Esophagus squamous epithelium (tissue), 5 donors: ENCODE results near the gene OBSCN. TPM values are rescaled to one million over a fixed set of nuclear protein-coding genes. Genes with fewer than 3 reads are reported as not detected.

Experiments
- DNase-seq: peaks from one replicate; lab custom pipeline; 2025; lab: John Stamatoyannopoulos, UW
- H3K27ac ChIP-seq, 4 donors: fragments of 200-600 bp; sonication (generic); one replicate each; pipeline ENCODE4 v1.5.1; 2016 to 2019; ENCODE audit warnings: mild to moderate bottlenecking in 1 of 4
- H3K27me3 ChIP-seq, 4 donors: fragments of 200-600 bp; sonication (generic); 1 replicate in 3 of 4; 2 replicates in 1 of 4; pipeline versions ENCODE4 v1.5.1 to v1.6.0; 2017 to 2021; ENCODE audit warnings: antibody characterized with exemption in 1 of 4
- H3K36me3 ChIP-seq, 3 donors: fragments of 200-600 bp; sonication (generic); one replicate each; pipeline ENCODE4 v1.5.1; 2016 to 2019
- H3K4me1 ChIP-seq, 3 donors: fragments of 200-600 bp; sonication (generic); one replicate each; pipeline ENCODE4 v1.5.1; 2017 to 2019
- H3K4me3 ChIP-seq, 4 donors: fragments of 200-600 bp; sonication (generic); 1 replicate in 3 of 4; 2 replicates in 1 of 4; pipeline ENCODE4 v1.5.1; 2016 to 2019; ENCODE audit warnings: mild to moderate bottlenecking in 2 of 4, moderate library complexity in 1 of 4
- H3K9me3 ChIP-seq, 3 donors: fragments of 200-600 bp; sonication (generic); one replicate each; pipeline ENCODE4 v1.5.1; 2016 to 2019
- POLR2A ChIP-seq, 4 donors: fragments of 450-650 bp; IDR thresholded peaks; one replicate each; pipeline ENCODE4 v1.6.1; 2017; ENCODE audit warnings: antibody characterized with exemption in 4 of 4, mild to moderate bottlenecking in 4 of 4, moderate library complexity in 3 of 4
- WGBS, 2 donors: methylation state at CpG; one replicate each; pipeline ENCODE4 v1.1.5; 2018; 5-methylcytosine and 5-hydroxymethylcytosine counted together
- intact Hi-C: fragments of 100-400 bp; cut with DNase I; formaldehyde crosslinking; loops from one replicate; pipeline ENCODE4 v1.15.0; 2022
- total RNA-seq, 4 donors: library from RNA; depleted of rRNA; stranded (reverse); fragments of >200 nt; gene quantifications; one replicate each; pipeline ENCODE4 v1.1.0, GENCODE V29; 2016
- TF ChIP-seq, protein P1 (sequence below), 6 experiments: fragments of 450-650 bp in 4 of 6; fragments of 200-600 bp in 2 of 6; sonication (generic) in 2 of 6; IDR thresholded peaks; one replicate each; pipeline ENCODE4 v1.5.1; 2016 to 2019; ENCODE audit warnings: antibody characterized with exemption in 6 of 6, mild to moderate bottlenecking in 4 of 6, moderate library complexity in 4 of 6
- donor health status: DM: yes; HTN: yes; CAD: no.

The OBSCN gene
- total RNA-seq, 4 donors from 2014 or later = 4.0 to 53.2 (median 13.8) TPM

DNA sequence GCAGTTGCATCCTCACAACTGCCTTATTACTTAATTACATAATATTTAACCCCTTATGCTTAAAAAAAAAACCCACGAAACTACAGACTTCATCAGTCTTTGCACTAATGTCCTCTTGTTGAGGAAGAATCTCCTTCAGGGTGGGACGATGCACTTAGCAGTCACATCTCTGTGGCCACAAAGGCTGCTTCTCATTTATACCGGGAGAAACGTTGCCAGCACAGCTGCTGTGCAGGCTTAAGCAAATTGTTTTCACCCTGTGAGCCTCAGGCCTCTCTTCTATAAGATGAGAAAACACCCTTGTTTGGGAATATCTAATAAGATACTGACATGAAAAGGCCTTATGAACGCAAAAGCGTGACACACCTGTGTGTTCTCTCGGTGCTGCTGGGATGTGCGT is 2.9 kb upstream of the OBSCN start:
- WGBS, 2 donors = 24 to 43% methylated on average over 8 of the region's 8 CpGs
- no peak overlapping the region for H3K27ac ChIP-seq

GRCh38 chr1:228205526-228206436 is 2.1 kb upstream of the OBSCN start:
- Histone ChIP-seq H3K4me3 (no peak overlapping the region), H3K9me3 (no peaks in the 10 kb centered on the region), H3K4me1 (peaks cover 0 to 24% (median 0%) of the 10 kb centered on the region in 3 donors), H3K27ac (no peak overlapping the region), H3K27me3 (peaks cover 0 to 39% (median 0%) of the 10 kb centered on the region in 4 donors), H3K36me3 (no peaks in the 10 kb centered on the region)
- no peak for DNase-seq
- WGBS, 2 donors = 32 to 60% methylated on average over 4 to 11 of the region's 15 CpGs
- intact Hi-C loops = no loop called here
- TF ChIP-seq, protein P1, sequence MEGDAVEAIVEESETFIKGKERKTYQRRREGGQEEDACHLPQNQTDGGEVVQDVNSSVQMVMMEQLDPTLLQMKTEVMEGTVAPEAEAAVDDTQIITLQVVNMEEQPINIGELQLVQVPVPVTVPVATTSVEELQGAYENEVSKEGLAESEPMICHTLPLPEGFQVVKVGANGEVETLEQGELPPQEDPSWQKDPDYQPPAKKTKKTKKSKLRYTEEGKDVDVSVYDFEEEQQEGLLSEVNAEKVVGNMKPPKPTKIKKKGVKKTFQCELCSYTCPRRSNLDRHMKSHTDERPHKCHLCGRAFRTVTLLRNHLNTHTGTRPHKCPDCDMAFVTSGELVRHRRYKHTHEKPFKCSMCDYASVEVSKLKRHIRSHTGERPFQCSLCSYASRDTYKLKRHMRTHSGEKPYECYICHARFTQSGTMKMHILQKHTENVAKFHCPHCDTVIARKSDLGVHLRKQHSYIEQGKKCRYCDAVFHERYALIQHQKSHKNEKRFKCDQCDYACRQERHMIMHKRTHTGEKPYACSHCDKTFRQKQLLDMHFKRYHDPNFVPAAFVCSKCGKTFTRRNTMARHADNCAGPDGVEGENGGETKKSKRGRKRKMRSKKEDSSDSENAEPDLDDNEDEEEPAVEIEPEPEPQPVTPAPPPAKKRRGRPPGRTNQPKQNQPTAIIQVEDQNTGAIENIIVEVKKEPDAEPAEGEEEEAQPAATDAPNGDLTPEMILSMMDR (IDR thresholded peaks at IDR 0.05) = no peak
- TF ChIP-seq POLR2A (IDR thresholded peaks at IDR 0.05) = no peak

More for the DNA sequence above, 2.9 kb upstream of the OBSCN start:
- no peak overlapping the region for H3K4me3 ChIP-seq
- H3K4me1 ChIP-seq = peaks cover 0 to 18% (median 0%) of the 10 kb centered on the region in 3 donors
- peaks cover 0 to 7% (median 1%) of the 10 kb centered on the region in 3 donors for H3K9me3 ChIP-seq
- no peaks in the 10 kb centered on the region for H3K36me3 ChIP-seq
- intact Hi-C loops = no loop called here
- DNase-seq = no peak
- TF ChIP-seq POLR2A (IDR thresholded peaks at IDR 0.05) = no peak
- TF ChIP-seq, protein P1 (IDR thresholded peaks at IDR 0.05) = no peak
- H3K27me3 ChIP-seq = peaks cover 0 to 39% (median 0%) of the 10 kb centered on the region in 4 donors

DNA sequence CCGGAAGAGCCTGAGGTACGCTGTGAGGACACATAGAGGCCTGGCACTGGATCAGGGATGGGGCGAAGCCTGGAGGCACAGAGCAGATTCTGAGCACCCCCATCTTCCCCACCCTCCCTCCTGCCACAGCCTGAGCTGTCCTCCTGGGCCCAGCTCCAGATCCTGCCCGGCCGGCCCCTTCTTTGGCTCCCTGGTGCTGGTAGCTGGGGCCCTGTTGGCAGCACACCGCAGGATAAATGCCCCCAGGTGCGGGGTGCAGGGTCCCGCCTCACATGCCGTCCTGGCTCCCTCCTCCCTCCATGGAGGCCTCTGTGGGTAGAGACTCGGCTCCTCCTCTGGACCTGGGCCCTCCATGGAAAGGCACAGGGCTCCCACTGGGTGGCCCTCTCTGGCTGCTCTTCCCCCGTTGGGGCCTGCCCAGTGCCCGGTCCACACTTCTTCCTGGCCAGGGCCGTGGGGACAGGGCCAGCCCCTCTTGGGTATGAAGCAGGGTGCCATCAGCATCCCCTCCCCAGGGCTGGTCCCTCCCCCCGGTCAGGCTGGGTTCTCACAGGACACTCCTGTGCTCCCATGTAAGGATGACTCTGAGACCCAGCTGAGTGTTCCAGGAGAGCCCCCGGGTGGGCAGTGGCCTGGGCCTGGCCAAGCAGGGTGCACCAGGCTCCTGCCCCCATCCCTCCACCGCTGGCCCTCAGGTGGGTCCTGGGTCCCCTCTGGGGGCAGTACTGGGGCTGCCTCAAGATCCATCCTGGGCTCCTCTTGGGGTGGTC is 1.1 kb upstream of the OBSCN start:
- H3K27ac ChIP-seq = no peak overlapping the region
- H3K27me3 ChIP-seq = peaks cover 0 to 44% (median 0%) of the 10 kb centered on the region in 4 donors

DNA sequence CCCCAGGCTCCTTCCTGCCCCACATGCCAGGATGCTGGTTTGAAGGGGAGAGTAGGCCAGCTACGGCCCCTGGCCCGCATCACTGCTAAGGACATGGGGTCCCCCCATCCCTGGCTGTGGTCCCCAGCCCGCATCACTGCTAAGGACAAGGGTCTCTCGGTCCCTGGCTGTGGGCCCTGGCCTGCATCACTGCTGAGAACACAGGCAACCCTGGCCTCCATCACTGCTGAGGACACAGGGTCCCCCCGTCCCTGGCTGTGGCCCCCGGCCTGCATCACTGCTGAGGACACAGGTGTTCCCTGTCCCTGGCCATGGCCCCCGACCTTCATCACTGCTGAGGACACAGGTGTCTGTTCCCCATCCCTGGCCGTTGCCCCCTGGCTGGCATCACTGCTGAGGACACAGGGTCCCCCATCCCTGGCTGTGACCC is 448 bp upstream of the OBSCN start:
- DNase-seq = no peak
- intact Hi-C loops = no loop called here
- Histone ChIP-seq H3K4me3 (no peak overlapping the region), H3K4me1 (peaks cover 0 to 26% (median 0%) of the 10 kb centered on the region in 3 donors), H3K27ac (no peak overlapping the region), H3K9me3 (no peaks in the 10 kb centered on the region), H3K27me3 (peaks cover 0 to 50% (median 0%) of the 10 kb centered on the region in 4 donors), H3K36me3 (no peaks in the 10 kb centered on the region)
- TF ChIP-seq, protein P1 (IDR thresholded peaks at IDR 0.05) = no peak
- WGBS, 2 donors = 80 to 100% methylated on average over 1 of the region's 8 CpGs

More for the DNA sequence above, 1.1 kb upstream of the OBSCN start:
- TF ChIP-seq, protein P1 (IDR thresholded peaks at IDR 0.05) = no peak
- no peak for TF ChIP-seq POLR2A (IDR thresholded peaks at IDR 0.05)
- H3K36me3 ChIP-seq = no peaks in the 10 kb centered on the region
- no peaks in the 10 kb centered on the region for H3K9me3 ChIP-seq
- peaks cover 0 to 24% (median 0%) of the 10 kb centered on the region in 3 donors for H3K4me1 ChIP-seq
- H3K4me3 ChIP-seq = no peak overlapping the region
- 25% methylated on average over 10 of the region's 16 CpGs; no CpG with 5 or more reads in 1 of the 2 donors for WGBS, 2 donors
- intact Hi-C loops = no loop called here
- no peak for DNase-seq
